ENCODE measurements around the gene ITGA8.
"Not testable (repeated sequence)": the region's sequence is repeated elsewhere in the genome, so short reads cannot be mapped to it uniquely, and the experiment has no call there.

The ITGA8 gene

DNA sequence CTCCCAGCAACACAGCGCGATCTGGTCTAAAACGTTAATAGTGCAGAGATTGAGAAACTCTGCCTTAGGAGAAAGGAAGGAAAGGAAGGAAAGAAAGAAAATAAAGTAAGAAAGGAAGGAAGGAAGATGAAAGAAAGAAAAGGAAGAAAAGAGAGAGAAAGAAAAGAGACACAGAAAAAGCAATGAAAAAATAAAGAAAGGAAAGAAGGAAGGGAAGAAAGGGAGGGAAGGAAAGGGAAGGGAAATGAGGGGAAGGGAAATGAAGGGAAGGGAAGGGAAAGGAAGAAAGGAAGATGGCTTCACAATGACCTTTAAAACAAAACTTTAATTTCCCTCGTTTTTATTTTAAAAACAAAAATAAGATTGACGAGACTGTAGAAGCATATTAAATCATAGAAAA, 173.1 kb downstream of the ITGA8 start:
- no peak for DNase-seq

DNA sequence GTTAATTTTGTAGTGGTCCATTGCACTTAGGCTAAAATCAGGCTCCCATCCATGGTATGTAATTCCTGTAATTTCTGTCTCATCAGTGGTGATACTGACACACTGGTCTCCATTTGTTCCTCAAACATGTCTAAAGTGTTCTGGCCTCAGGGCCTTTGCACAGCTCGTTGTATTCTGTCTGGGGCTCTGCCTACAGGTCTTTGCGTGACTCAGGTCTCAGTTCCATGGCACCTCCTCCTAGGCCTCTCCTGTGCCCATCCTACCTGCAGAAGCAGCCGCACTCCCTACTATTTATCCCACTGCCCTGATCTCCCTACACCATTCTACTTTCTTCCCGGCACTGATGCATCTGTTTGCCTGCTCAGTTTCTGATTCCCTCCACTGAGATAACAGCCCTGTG, 173.8 kb downstream of the ITGA8 start:
- no peak for DNase-seq

DNA sequence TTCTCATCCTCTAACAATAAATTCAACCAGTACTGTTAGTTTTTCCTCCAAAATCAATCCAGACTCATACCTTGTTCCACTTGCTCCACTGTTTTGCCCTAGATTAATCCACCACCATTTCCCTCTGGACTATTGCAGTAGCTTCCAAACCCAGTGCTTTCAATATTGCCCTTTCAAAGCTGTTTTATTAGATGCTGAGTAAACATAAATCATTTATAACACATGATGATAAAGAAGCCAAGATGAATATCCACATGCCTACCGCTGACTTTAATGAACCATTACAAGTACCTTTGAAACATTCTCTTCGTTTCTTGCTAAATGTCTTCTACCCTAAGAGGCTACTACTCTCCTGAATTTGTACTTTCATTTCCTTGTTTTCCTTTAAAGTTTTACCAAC, 174.5 kb downstream of the ITGA8 start:
- DNase-seq = no peak

DNA sequence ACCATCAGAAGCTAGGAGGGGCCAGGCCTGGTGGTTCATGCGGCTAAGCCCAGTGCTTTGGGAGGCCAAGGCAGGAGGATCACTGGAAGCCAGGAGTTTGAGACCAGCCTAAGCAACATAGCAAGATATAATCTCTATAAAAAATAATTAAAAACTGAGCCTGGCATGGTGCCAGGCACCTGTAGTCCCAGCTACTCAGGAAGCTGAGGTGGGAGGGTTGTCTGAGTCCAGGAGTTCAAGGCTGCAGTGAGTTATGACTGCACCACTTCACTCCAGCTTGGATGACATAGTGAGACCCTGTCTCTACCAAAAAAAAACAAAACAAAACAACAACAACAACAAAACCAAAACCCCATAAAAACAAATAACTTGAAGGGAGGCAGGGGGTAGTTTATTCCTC, 175.7 kb downstream of the ITGA8 start:
- no peak for DNase-seq

DNA sequence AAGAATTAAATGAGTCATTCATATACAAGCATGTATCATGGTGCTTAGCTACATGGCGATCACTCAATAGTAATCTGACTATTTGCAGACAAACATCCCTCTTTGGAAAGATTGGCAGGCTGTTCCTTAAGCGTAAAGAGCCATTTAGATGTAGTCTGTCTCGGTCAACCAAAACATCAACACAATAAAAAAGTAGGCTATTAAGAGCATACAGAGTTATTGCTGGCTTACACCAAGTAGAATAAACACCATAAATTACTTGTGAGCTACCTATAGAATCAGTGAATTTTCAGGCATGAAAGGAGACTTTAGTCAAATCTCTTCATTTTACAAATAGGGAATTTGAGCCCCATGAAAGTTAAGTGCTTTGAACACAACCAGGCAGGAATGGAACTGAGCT, 176.9 kb downstream of the ITGA8 start:
- no peak for DNase-seq

DNA sequence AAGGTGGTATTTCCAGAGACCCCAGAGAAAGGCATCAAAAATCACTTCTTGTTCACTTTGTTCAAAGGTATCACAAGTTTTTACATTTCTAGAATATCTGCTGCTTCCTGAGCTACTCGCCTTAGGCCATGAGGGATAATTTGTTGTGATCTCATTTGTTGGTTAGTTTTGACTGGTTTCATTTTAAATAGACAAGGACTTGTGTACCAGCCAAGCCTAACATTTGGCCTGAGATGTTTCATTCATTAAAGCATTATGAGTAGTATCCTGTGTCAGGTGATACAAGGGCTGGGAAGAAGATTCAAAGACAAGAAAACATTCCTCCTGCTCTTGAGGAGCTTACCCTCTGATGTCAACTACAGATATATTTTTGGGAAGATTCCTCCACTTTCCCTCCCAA, 178.3 kb downstream of the ITGA8 start:
- no peak for DNase-seq

DNA sequence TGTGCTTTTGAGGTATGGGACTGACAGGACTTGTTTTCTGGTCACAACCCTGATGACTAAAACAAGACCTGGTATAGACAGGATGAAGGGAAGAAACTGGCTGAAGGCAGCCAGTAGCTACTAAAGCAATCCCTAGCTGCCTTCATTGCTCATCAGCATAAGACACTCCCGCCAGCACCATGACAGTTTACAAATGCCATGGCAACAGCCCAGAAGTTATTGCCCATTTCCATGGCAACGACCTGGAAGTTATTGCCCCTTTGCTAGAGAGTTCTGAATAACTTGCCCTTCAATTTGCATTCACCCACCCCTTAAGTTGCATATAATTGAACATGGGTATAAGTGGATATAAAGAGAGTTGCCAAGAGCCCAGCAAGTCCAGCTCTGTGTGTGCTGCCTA, 179.0 kb downstream of the ITGA8 start:
- no peak for DNase-seq

DNA sequence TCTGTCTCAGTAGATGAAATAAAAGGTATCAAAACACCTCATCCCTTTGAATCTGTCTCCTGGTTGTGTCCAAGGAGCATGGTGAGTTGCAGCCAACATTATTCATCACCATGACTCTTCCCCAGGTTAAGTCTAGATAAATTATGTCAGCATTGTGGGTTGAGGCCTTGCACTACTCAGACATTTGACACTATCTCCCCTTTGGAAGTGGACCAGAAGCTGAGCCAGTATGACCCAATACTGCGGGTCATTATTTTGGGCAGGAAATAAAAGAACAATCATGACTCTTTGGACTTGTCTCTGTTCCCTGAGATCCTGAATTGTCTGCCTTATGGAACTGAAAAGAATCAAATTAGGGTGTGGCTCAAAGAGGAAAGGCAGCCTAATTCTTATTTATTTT, 180.5 kb downstream of the ITGA8 start:
- no peak for DNase-seq

DNA sequence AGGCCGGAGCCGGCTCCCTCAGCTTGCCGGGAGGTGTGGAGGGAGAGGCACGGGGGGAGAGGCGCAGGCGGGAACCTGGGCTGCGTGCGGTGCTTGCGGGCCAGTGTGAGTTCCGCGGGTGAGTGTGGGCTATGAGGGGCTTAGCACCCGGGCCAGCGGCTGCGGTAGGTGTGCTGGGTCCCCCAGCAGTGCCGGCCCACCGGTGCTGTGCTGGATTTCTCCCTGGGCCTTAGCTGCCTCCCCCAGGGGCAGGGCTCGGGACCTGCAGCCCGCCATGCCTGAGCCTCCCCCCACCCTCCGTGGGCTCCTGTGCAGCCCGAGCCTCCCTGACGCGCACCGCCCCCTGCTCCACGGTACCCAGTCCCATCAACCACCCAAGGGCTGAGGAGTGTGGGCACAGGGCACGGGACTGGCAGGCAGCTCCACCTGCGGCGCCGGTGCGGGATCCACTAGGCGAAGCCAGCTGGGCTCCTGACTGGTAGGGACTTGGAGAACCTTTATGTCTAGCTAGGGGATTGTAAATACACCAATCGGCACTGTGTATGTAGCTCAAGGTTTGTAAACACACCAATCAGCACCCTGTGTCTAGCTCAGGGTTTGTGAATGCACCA, 184.7 kb downstream of the ITGA8 start:
- DNase-seq = not testable (repeated sequence)

DNA sequence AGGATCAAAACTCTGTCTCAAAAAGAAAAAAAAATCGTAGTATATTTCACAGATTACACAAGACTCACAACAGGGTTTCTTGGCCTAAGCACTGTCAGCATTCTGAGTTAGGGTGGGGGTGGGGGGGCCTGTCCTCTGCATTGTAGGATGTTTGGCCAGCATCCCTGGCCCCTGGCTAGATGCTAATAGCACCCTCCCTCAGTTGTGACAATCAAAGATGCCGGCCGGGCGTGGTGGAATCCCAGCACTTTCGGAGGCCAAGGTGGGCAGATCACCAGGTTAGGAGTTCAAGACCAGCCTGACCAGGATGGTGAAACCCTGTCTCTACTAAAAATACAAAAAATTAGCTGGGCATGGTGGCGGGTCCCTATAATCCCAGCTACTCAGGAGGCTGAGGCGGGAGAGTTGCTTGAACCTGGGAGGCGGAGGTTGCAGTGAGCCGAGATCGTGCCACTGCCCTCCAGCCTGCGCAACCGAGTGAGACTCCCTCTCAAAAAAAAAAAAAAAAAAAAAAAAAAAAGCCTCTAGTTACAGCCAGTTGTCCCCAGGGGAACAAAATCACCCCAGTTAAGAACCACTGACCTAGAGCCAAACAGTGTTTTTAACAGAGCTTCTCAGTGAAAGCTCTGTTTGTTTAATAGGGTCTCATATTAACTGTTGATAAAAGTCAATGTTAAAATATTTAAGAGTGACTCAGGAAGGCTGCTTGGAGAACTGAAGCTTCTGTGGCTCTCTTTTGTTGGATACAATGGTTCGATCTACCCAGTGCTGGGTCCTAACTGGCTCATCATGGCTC, 187.6 kb downstream of the ITGA8 start:
- no peak for DNase-seq

DNA sequence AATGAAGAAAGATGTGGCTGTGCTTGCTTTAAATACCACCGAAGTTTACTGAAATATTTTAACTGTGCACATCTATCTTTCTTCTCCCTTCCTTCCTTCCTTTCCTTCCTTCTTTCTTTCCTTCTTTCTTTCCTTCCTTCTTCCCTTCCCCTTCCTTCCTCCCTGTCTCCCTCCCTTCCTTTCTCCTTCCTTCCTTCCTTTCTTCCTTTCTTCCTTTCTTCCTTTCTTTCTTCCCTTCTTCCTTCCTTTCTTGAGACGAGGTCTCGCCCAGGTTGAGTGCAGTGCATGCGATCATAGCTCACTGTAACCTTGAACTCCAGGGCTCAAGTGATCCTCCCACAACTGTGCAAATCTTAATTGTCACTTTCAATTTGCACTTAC, 190.9 kb downstream of the ITGA8 start:
- no peak for DNase-seq

DNA sequence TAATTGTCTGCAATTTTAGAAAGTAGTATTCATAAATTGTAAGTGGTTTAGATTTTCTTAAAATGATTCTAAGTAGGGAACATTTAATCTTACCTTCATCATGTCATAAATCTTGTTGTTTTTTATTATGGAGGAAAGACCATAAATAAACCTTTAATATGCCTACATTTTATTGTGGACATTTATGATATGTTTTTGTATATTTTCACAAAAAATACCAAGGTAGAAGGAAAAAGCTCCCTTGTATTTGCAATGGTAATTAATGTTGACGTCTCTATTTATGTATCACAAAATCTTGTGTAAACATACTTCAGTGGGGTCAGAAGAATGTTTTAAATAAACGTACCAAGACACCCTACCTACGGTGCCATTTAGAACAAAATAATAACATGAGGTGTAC, 193.0 kb downstream of the ITGA8 start:
- no peak for DNase-seq

DNA sequence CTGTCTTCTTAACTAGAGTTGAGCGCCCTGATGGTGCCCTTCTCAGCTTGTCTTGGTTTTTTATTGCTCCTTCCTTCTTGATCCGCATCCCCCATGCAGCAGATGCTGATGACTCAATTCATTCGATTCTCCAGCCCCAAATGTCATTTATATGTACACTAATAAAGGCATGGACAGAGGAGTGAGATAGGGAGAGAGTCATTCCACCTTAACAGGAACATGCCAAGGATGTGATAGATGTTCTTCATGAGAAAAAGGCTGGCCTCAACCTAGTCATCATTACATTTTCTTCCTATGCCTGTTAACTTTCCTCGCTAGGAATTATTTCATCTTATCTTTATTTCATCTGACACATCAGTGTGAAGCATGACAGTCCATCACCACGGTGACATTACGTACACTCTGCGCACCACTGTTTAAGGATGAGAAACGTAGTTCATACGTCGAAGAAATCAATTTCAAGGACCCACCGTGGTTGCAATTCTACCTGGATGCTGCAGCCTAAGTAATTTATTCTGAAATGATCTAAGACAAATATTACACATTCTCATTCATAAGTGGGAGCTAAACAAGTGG, 198.3 kb downstream of the ITGA8 start:
- DNase-seq = no peak

DNA sequence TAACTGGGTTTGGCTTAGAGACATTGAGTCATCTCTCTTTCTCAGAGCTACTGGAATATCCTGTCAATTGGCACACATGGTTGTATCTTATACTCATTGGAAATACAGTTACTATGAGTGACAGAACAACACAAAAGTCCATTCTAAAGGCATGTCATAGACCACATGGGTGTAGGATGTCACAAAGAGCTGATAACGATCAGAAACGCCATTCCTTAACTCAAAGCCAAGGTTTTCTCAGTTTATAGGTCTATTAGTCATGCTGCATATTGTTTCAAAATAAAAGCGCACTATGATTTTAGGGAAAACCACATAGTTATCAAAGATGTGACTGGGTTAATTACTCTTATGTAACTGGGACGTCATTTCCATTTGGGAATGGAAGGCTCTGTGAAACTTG, 201.5 kb downstream of the ITGA8 start:
- no peak for DNase-seq

DNA sequence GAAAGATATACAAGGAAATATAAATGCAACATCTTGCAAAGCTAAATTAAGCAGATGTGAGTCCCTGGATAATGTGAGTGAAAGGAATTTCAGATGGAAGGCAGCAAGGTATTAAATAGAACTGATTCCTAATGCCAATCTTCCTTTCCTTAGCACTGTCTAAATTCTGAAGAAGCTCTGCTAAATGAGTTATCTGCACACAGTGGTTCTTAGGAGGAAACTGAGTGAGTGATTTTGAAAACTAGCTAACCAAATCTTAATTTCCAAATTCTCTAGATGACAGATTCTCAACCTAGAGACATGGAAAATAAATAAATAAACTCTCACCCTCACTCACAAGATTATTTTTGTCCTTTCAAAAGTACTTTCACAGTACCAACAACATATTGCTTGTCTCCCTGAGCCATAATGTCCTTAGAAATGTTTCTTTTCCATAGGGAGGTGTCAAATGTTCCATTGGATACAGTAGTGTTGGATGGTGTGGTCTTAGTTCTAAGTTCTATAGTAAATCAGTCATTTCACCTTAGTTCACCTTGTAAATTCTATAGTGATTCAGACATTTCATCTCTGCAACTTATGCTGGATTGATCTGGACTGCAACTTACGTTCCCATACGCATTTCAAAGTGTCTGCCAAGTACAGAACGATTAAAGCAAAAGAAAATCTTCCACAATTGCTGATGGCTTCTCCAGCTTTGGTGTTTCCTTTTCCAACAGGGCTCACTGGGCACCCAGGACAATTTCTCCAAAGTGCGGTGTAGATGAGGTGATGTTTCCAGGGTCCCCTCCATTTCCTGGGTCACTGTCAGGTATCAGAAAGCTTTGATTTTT, 203.3 kb downstream of the ITGA8 start:
- DNase-seq = no peak

DNA sequence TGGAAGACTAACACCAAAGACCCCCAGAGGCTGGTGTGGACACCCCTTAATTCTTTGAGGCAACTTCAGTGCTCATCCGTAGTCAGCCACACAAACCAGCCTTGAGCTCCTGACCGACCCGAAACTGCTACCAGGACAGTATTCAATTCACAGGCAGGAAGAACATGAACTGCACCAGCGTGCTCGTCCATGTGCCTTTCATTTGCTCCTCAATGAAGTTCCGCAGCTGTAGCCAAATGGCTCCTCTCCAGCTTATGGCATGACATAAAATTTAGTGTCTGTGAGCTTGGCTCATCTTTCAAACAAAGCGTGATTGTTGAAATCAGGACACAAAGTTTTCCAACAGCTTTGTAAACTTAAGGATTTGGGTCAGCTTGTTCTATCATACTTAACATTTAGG, 204.5 kb downstream of the ITGA8 start:
- no peak for DNase-seq

DNA sequence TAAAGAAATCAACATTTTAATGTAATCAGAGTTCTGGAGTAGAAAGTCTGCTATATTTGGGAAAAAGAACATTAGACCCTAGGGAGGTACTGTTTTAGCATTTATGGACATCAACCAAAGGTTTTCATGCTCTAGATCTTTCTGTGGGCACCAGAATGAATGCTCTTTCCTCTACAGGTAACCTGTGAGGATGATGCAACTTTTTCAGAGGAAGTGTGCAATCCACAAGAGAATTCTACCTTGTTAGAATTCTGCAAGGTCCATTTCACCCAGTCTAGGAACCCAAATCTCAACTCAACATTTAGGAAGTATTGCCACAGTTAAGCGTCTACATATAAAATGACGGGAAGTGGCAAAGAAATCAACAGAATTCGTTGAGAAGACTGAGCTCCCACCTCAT, 208.8 kb downstream of the ITGA8 start:
- no peak for DNase-seq

DNA sequence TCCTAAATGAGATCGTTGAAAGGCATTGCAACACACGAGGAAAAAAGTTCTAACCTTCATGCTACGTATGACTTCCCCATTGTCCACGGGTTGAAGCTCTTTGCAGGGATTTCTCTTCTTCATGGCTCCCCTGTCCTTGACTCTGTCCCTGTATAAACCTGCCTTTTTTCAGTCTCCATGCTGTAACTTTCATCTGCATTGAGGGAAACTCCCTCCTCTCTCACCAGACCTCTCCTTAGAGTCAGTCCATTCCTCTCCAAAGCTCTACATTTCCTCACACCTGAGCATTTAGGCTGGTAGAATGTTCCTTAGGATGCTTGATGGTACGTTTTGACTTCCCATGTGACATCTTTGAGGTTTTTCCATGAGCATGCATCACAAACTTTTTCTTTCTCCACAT, 214.4 kb downstream of the ITGA8 start:
- DNase-seq = no peak

DNA sequence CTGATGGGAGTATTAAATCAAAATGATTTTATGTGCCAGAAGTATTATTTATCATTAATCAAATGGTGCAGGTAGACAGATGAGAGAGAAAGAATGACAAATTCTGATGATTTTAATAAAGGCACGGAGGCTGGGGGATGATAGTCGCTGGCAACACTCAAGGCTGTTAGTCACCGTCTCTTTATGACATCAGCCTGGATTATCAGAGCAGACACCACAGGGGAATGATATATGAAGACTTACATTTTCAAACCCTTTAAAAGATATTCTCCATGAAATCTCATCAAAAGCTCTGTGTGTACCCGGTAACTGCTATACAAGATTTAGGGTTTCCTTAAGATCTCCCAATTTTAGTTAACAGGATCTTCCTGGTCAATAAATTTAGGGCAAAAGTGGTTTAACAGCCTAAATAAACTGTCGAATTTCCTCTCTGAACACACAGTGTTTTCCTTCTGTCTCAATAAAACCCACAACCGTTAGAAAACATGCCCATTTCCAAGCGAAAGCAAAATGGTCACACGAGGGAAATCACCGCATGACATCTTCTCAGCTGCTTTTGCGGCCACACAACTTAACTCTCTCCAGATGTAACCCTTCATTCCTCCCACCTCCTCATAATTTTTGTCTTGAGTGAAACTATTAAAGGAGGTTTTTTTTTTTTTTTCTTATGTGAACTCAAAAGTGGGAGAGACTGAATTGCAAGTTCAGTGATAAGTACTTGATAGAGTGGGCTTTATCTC, 215.5 kb downstream of the ITGA8 start:
- DNase-seq = no peak

DNA sequence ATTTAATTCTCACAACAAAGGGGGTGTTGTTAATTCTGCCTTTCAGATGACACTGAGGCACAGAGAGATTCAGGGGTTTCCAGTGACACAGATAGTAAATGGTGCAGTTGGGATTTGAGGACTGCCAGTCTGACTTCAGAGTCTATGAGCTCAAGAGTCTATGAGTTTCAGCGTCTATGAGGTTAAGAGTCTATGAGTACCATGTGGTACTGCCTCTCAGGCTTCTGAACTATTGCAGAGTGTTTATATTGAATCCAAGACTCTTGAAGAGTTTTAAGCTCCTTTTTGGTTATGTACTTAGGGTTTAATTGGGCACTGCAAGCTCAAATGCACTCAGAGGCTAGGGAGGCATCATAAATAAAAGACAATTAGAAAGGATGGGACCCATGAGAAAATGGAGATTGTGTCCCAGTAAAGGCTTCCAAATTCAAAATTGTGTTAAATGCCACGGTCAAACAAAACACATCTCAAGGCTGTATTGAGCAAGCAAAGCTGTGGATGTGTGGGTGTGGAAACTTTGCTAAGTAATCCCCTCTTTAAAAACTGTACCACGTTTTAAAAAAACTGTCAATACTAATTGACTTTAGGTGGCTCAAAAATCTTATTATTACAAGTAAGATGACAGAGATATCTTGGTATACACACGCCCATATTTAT, 224.7 kb downstream of the ITGA8 start:
- DNase-seq = no peak

DNA sequence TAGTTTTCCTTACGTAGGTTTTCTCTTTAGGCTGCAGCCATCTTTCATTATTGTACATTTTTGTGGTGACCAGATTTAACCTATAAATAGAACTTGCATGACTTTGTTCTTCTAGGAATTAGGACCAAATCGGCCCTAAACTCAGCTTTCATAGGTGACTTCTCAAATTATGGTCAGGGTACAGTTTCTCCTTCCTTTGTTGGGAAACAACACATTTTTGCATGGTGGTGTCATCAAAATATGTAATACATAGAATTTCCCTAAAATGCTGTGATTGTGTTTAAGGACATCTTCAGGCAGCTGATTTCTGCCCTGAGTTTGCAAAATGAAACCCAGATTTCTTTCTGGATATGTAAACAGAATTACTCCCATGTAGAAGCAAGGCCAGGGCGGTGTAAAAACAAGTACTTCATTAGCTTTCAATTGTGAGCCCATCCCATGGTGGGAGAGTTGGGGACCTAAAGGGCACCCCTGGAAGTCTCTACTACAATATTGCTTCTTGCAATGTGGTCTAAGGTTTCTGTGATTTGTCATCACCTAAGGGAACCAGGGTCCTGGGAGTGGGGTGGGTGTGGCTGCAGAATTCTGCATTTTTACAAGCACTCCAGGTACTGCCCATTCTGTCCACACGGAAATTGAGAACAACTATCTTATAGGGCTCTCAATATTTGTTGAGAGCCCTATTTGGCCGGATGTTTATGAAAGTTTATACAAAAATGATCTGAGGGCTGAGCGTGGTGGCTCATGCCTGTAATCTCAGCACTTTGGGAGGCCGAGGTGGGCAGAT, 227.7 kb downstream of the ITGA8 start:
- no peak for DNase-seq

DNA sequence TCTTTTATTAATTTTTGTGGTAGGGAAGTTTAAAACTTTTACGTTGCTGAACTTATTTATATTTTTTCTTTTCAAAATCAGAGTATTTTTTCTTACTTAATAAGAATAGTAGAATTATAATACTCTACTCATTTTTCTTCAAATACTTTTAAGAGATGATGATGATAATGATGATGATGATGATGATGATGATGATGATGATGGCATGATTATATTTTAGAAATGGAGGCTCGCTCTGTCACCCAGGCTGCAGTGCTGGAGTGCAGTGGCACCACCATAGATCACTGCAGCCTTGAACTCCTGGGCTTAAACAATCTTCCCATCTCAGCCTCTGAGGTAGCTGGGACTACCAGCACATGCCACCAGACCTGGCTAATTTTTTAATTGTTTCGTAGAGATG, 230.3 kb downstream of the ITGA8 start:
- no peak for DNase-seq
